ENCODE measurements around the gene COMP. TPM values are rescaled to one million over a fixed set of nuclear protein-coding genes. Genes with fewer than 3 reads are reported as not detected.

COMP gene
- total RNA-seq (2022) (0.12 TPM in 1 of 2 replicates, not detected in the other), Bru-seq, nascent RNA (not detected), BruChase-seq, experiment 1, labeled RNA remaining after a 6-hour chase (percentile 8 among the genes with signal in this experiment), BruChase-seq, experiment 2, labeled RNA remaining after a 2-hour chase (not detected)
- long read RNA-seq: 0 reads

GRCh38 chr19:18790566-18791314 lies at the start of gene COMP:
Gene COMP, minus strand, starts transcription at chr19:18791305. Its CDS starts 36 bp downstream, at chr19:18791269.
- Mint-ChIP-seq H3K27ac (ENCODE audit: unreplicated experiment) (no peak within 1 kb of the TSS), H3K36me3 (ENCODE audit: insufficient read depth, unreplicated experiment) (no peaks in the 10 kb centered on the region), H3K9me3 (ENCODE audit: low read depth, unreplicated experiment) (no peaks in the 10 kb centered on the region), H3K4me3 (ENCODE audit: low read depth, unreplicated experiment) (peak within 1 kb of the TSS; percentile 3), H3K27me3 (ENCODE audit: unreplicated experiment) (peaks cover 73% of the 10 kb centered on the region), H3K4me1 (ENCODE audit: low read depth, unreplicated experiment) (peaks cover 18% of the 10 kb centered on the region)
- TF ChIP-seq CTCF (IDR thresholded peaks at IDR 0.05; ENCODE audit: unreplicated experiment): no peak
- BruUV-seq (replicated peaks): no TSS peak
- intact Hi-C loops (cut with micrococcal nuclease; ENCODE audit: unreplicated experiment): no loop called here
- CTCF ChIA-PET: no interaction called here
- no peak for DNase-seq

- CTCF ChIA-PET: no interaction called here
- H3K4me1 Mint-ChIP-seq (ENCODE audit: low read depth, unreplicated experiment): peaks cover 26% of the 10 kb centered on the region
- peaks cover 14% of the 10 kb centered on the region for H3K36me3 Mint-ChIP-seq (ENCODE audit: insufficient read depth, unreplicated experiment)
- H3K27ac Mint-ChIP-seq (ENCODE audit: unreplicated experiment): no peak overlapping the region
- no peak for TF ChIP-seq CTCF (IDR thresholded peaks at IDR 0.05; ENCODE audit: unreplicated experiment)
- no peaks in the 10 kb centered on the region for H3K9me3 Mint-ChIP-seq (ENCODE audit: low read depth, unreplicated experiment)
- intact Hi-C loops (cut with micrococcal nuclease; ENCODE audit: unreplicated experiment): no loop called here
- no peak overlapping the region for H3K4me3 Mint-ChIP-seq (ENCODE audit: low read depth, unreplicated experiment)
- H3K27me3 Mint-ChIP-seq (ENCODE audit: unreplicated experiment): no peaks in the 10 kb centered on the region
- no peak for DNase-seq
- no TSS peak for BruUV-seq (replicated peaks)
Observed at GRCh38 chr19:18840288-18841267, 49.5 kb upstream of the COMP start.

- CTCF ChIA-PET: no interaction called here
- Mint-ChIP-seq H3K27ac (ENCODE audit: unreplicated experiment) (no peak overlapping the region), H3K27me3 (ENCODE audit: unreplicated experiment) (no peaks in the 10 kb centered on the region), H3K9me3 (ENCODE audit: low read depth, unreplicated experiment) (no peaks in the 10 kb centered on the region), H3K36me3 (ENCODE audit: insufficient read depth, unreplicated experiment) (peaks cover 14% of the 10 kb centered on the region), H3K4me3 (ENCODE audit: low read depth, unreplicated experiment) (no peak overlapping the region), H3K4me1 (ENCODE audit: low read depth, unreplicated experiment) (peaks cover 27% of the 10 kb centered on the region)
- DNase-seq: no peak
- intact Hi-C loops (cut with micrococcal nuclease; ENCODE audit: unreplicated experiment): no loop called here
- TF ChIP-seq CTCF (IDR thresholded peaks at IDR 0.05; ENCODE audit: unreplicated experiment): no peak
- BruUV-seq (replicated peaks): no TSS peak
Observed at GRCh38 chr19:18839465-18840287, 48.6 kb upstream of the COMP start.

GRCh38 chr19:18834644-18834984 lies 43.5 kb upstream of the COMP start:
- intact Hi-C loops (cut with micrococcal nuclease; ENCODE audit: unreplicated experiment): no loop called here
- no TSS peak for BruUV-seq (replicated peaks)
- no peaks in the 10 kb centered on the region for H3K27me3 Mint-ChIP-seq (ENCODE audit: unreplicated experiment)
- no peak for DNase-seq
- peaks cover 15% of the 10 kb centered on the region for H3K4me1 Mint-ChIP-seq (ENCODE audit: low read depth, unreplicated experiment)
- CTCF ChIA-PET: interaction anchor here (1.3 kb wide), 1 partner anchor 12 kb away, joined by 3 read pairs; no protein-coding TSS in a partner anchor
- peak overlapping the region; percentile 91 for H3K4me3 Mint-ChIP-seq (ENCODE audit: low read depth, unreplicated experiment)
- TF ChIP-seq CTCF (IDR thresholded peaks at IDR 0.05; ENCODE audit: unreplicated experiment): no peak
- H3K36me3 Mint-ChIP-seq (ENCODE audit: insufficient read depth, unreplicated experiment): peaks cover 31% of the 10 kb centered on the region
- peak overlapping the region; percentile 88 for H3K27ac Mint-ChIP-seq (ENCODE audit: unreplicated experiment)
- no peaks in the 10 kb centered on the region for H3K9me3 Mint-ChIP-seq (ENCODE audit: low read depth, unreplicated experiment)

Measured in Calu3 (cell line).